GM21576 (cell line): ENCODE data around the gene TRIO.

Experiments
- ATAC-seq: cut with Tn5 transposase; IDR thresholded peaks from one replicate; pipeline ENCODE4 v1.9.1; 2021; ENCODE audit warnings: mild to moderate bottlenecking, moderate library complexity; ENCODE audit not compliant: unreplicated experiment

Gene TRIO

DNA sequence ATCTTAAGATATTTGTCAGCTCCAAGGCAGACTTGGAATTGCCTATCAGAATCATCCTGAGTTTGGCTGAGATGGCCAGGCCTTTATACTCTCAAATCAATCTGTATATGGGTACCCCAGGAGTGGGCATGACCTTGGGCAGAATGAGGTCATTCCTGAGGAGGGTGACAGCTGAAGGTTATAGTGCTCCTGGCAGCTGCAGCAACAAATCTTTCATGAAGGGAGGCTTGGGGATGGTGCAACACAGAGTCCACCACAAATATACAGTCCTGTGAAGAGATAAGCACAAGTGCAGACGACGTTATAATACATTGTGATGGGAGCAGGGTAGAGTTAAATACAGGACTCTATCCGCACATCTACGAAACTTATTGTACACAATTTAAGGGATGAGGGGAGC, 21.1 kb upstream of the TRIO start:
- no peak for ATAC-seq

DNA sequence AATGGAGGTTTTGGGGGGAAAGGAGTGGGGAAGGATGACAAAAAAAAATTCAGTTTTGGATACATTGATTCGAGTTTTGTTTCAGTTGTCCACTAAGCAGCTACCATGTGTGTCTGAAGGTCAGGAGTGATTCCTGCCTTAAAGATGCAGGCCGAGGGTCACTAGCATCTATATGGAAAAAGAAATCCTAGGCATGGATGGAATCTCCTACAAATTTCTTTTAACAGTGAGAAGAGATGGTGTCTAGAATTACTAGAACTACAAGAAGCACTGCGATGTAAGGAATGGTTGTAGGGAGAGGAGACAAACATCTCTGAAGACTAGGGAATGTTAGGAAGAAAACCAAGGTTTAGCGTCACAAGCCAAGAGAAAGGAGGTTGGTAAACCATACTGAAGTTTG, 19.6 kb upstream of the TRIO start:
- ATAC-seq: no peak

DNA sequence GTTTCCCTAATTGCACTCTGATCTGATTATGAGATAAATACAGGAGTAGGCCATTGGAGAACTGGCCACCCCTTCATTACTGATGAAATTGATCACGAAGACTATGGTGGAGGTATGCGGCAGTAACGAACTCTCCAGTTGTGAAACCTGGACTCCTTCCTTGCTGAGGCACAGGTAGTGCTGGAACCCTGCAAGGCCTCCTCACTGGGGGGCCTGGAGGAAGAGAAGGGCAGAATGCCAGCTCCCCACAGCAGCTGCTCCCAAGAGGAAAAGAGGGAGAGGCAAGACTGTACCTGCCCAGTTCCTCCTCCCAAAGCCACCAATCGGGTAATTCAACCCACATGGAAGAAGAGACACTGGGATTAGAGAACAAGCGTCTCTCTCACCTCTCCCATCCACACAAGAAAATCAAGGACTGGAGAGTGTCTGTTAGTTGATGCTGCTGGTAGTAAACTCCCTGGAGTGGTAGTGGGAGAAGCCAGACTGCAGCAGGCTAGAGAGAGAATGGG, 19.1 kb upstream of the TRIO start:
- no peak for ATAC-seq

DNA sequence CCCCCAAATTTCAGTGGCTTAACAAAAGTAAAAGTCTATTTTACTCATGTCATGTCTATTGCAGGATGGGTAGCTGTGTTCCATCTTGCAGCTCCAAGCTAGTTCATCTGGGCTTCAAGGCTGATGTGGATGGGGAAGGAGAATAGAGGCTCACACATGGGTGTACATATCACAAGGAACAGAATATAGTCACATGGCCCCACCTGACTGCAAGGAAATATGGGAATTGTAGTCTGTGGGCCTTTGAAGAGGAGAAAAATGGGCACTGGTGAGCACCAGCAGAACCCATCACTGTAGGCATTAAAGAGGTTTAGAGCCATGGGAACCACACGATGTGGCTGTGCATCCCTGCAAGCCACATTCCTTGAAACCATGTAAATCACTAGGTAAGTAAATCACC, 17.9 kb upstream of the TRIO start:
- ATAC-seq: no peak

DNA sequence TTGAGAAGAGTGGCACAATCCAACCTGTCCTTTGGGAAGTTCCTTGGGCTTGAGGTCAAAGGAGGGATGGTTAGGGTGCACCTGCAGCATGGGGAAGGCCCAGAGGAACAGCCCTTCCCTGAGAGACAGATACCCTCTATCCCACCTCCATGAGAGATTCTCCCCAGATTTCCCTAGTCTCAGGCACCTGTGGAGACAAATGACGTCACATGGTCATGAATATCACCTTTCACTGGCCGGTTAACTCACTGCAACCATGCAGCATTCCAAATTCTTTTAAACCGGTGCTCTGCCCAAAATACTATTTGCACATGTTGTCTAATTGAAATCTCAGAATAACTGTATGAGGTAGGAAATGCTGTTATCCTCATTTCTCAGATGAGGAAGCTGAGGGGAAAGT, 15.6 kb upstream of the TRIO start:
- ATAC-seq: no peak

DNA sequence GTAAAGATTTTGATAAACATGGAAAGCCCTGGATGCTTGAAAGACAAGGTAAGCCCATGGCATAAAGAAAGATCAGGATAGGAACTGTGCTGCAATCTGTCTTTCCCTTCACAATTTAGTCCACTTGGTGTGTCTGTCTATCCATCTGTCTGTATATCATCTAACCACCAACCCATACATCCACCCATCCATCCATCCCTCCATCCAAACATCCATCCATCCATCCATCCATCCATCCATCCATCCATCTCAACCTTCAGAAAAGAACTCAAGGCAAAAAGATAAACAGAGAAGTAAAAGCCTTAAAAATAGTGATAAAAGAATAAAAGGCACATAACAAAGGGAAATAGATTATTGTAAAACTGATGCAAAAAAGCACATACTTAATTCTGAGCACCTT, 15.1 kb upstream of the TRIO start:
- no peak for ATAC-seq

DNA sequence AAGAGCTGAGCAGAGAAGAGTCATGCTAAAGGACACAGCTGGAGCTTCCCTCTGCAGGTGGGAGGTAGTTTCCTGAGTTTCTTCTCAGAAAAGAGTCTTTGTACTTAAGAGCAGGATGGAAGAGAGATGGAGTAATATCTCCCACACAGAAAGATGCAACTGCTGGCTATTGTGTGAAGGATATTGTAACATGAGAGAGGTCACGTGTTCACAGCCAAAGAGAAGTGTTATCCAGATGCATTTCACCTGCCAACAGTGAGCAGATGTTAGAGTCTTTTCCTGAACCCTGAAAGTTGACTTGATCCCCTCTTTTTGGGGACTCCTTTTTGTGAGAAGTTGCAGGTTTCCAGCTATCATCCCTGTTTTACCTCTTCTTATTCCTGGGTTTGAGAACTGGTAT, 14.0 kb upstream of the TRIO start:
- no peak for ATAC-seq

DNA sequence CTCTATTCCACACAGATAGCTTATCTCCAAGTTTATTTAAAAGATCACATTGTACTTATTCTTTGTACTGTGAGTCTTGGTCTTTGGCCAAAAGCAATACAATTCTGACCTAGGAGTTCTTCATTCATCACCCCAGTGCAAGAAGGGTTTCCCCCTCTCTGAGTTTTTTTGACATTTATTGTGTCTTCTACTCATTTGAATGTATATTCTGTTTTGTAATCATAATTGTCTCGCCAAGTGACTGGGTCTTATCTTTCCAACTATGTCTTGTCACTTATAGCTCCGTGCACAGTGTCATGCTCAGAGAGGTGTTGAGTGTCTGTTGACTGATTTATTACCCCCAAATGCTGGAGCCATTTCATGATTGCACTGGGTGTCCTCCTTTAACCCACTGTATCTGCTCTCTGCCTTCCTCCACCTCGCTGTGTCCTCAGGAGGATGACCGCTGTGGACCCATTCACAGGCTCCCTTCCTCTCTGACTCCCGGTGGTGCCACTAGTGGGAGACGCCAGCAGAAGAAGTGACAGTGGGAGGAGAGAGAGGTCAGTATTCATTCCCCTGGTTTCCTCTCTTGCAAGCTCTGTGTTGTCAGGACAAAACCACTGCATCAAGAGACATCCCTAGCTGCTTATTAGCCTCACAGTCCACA, 11.2 kb upstream of the TRIO start:
- no peak for ATAC-seq

DNA sequence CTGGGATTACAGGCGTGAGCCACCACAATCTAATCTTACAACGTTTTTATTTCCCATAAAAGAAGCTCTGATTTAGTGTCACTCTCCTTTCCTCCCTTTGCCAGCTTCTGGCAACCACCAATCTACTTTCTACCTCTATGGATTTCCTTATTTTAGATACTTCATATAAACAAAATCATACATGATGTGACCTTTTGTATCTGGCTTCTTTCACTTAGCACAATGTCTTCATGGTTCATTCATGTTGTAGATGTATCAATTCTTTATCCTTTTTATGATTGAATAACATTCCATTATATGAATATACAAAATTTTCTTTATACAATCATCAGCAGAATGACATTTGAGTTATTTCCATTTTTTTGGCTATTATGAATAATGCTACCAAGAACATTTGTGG, 9.7 kb upstream of the TRIO start:
- ATAC-seq: no peak

DNA sequence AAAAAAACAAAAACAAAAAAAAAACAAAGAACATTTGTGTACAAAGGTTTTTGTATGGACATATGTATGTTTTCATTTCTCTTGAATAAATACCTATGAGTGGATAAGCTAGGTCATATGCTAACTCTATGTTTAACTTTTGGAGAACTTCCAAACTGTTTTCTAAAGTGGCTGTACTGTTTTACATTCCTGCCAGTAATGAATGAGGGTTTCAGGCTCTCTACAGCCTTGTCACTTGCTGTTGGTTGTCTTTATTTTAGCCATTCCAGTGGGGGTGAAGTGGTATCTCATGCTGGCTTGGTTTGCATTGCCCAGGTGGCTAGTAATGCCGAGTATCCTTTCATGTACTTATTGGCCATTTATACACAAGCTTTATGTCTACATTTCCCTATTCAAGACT, 9.1 kb upstream of the TRIO start:
- ATAC-seq: no peak

DNA sequence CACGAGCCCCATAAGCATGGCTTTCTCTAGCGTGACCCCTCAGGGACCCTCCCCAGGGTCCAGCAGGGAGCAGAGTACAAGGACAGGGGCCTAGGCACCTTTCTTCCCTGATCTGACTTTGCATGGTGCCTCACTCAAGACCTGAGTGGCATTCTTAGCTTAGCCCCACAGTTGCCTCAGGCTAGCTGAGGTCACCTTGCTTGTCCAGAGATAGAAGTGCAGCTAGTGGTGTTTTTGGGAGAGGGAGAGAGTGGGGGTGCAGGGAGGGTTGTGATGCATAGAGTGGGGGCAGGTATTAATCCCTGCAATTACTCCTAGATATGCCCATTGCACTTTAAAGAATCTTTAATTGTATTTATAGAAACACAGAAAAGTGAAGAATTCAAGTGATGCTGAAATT, 8.4 kb upstream of the TRIO start:
- no peak for ATAC-seq

DNA sequence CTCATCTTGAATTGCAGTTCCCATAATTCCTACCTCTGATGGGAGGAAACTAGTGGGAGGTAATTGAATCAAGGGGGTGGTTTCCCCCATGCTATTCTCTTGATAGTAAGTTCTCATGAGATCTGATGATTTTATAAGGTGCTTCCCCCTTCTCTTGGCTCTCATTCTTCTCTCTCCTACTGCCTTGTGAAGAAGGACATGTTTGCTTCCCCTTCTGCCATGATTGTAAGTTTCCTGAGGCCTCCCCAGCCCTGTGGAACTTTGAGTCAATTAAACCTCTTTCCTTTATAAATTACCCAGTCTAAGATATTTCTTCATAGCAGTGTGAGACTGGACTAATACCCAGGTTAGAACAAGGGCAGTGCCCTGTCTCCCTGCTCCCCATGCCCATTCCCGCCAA, 7.5 kb upstream of the TRIO start:
- ATAC-seq: no peak

DNA sequence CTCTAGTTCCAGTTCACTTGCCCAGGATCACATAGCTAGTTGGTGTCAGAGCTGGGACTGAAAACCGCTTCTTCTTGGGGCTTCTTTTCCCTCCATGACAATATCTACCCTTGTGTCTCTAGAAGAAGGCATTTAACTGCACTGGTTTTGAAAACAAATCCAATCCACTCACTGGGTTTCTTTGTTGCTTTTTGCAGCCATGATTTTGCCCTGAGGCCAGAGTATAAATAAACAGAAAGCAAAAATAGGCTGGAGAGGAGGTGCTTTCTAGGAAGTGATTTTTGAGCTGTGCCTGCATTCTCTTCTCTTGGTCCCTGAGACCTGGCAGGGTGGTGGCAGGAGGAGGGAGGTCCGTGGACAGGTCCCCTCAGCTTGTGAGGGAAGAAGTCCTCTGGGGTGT, 6.9 kb upstream of the TRIO start:
- ATAC-seq: no peak

DNA sequence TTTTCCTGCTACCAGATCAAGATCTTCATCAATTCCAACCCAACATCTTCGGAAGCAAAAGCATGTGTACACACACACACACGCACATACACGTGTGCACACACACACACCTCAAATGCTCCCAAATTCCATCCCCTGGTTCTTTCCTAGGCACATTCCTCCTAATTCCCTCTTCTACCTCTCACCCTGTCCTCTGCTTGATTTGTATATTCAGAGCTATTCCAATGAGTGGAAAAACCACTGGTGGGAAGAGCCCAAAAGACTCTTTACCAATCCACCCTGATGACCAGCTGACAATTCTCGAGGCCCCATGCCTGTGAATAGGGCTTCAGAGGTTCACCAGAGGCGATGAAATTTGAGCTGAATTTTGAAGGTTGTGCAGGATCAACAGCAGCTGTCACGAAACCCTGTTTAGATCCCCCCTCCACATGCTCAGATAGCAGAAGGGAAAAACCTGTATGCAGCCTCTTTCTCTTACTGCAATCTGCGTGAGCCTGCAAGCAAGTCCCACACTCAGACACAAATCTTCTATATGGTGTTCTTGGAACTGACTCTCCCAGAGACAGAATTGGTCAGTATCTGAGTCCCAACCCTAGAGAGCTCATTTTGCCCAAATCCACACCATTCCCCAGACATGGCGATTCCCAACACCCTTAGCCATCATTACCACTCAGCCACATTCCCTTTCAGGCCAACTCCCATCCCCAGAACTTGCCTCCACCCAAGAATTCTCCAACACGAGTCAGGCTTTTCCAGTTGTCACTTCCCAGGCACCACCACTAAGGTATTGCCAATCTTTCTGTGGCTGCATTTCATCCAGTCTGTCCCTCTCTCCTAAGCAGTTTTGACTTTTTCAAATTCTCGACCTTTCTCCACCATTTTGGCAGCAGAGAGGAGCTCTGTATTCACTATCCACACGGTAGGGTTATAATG, 4.3 kb upstream of the TRIO start:
- ATAC-seq: no peak

DNA sequence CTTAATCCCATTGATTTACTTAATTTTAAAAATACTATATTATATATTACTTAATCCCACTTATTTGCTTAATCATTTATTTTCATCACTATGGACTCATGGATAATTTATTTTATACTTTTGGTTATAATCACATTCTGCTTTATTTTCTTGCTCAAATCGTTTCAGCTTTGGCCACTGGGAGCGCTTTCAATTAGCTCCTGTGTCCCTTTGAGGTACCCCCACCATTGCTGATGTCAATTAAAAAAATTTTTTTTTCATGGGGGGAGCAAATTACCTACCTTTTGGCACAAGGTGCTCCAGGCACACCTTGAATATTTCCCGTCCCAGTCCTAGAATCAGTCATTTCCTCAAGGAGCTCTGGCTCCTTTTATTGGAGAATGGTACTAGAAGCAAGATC, 1.4 kb upstream of the TRIO start:
- no peak for ATAC-seq

DNA sequence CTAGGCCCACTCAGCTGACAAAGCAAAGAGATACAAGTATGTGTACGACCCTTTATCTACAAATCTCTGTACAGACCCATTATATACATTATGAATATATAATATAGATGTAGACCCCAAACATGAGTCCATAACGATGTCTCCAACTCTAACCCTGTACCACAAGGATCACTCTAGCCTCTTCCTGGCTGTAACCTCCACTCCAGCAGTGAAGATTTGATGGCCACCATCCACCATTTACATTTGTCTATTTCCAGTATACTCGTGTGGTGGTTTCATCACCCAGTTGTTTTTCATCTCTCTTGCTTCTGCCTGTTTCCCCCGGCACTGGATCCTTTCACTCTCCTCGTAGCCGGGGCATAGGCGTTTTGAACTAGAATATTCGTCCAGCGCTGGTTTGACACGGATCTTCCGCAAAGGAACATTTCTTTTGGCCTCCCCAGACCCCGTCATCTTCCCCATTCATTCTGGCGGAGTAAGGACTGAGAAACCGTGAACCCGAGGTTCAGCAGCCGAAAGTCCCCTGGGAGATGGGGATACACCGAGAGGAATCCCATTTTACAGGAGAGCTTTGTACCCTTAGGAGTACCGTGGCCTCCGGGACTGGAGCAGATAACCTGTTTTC, 828 bp upstream of the TRIO start:
- ATAC-seq: peak; percentile 3

DNA sequence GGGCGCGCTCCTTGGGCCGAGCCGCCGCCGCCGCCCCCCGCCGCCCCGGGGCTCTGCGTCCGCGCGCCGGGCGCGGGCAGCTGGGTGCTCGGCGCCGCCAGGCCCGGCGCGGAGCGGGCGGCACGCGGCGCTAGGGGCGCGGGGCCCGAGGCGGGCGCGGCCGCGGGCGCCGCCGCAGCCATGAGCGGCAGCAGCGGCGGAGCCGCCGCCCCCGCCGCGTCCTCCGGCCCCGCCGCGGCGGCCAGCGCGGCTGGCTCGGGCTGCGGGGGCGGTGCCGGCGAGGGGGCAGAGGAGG, 351 bp downstream of the TRIO start:
- peak; percentile 6 for ATAC-seq

DNA sequence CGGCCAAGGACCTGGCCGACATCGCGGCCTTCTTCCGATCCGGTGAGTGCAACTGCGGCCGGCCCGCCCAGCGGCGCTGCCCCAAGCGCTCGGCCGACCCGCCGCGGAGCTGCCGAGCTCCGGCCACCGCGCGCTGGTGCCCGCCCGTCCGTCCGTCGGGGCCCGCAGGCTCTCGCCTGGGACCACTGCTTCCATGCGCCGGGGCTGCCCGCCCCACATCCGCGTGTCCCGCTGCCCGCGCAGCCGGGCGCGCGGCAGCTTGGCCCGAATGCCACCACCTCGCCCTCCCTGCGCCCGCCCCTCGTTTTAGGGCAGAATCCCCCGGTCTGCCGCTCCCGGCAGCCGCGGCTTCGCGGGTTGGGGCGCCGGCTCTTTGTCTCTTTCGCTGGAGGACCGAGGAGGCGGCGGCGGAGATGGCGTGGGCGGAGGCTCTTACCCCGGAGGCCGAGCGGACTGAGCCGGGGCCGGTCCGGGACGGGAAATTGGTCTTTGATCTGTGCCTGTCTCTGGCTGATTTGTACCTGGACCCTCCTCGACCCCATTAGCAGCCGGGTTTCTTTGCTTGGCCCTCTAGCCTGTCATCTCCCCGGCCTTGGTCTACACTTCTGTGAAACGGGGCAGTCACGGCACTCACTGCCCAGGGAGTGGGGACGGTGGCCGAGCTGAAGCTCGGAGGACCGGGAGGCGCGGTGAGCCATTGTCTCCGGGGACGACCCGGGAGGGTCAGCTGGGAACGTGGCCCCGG, 871 bp downstream of the TRIO start:
- ATAC-seq: peak; percentile 4

DNA sequence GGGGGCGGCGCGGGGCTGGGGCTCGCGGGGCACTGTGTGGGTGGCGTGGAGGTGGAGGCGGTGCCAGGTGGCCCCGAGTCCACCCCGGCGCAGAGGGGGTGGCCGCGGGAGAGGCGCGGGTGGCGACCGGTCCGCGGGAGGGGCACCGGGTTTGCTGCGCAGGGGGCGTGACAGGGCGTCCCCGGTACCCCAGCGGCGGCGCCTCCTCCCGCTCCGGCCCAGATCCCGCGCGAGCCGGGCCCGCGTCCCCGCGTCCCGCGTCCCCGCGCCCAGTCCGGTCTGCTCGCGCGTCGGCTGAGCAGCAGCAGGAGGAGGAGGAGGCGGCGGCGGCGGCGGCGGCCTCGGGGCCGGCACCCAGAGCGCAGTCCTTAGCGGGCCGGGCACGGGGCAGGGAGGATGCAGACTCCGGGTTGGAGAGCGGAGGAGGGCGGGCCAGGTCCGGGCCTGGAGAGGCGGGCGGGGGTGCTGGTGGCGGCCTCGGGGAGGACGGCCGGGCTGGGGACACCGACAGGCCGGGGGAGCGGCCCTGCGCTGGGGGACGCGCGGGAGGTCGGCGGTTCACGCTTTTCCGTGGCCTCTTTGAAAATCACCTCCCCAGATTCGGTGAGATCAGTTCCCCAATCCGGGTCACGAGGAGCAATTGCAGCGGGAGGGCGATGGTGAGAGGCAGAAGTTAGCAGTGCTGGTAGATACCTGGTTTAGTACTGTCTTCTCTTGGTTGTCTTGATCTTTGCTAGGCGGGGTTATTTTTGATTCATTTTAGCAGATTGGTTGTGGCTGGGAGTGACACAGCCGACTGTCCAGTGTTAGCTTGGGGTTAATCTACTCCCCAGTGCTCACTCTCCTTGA, 1.7 kb downstream of the TRIO start:
- ATAC-seq: peak; percentile 54
